IMR-90 (cell line): ENCODE measurements around the gene LGI4. TPM values are rescaled to one million over a fixed set of nuclear protein-coding genes. Genes with fewer than 3 reads are reported as not detected.

Source experiments
- ATAC-seq: fragments of 200-7000 bp; cut with Tn5 transposase; 2 replicates; pipeline ENCODE4 v1.9.1; 2020; ENCODE audit warnings: low read depth, mild to moderate bottlenecking, moderate library complexity
- BruUV-seq: library from RNA; stranded (reverse); fragments of 400-500 nt; replicated peaks from 2 replicates; lab custom pipeline; 2021; lab: Mats Ljungman, UMichigan
- CTCF ChIA-PET: fragments of 300-600 bp; formaldehyde crosslinking; extraction: SDS; loops from one replicate; lab custom pipeline; 2021; ENCODE audit warnings: antibody characterized with exemption; lab: Yijun Ruan, JAX
- POLR2A ChIA-PET: fragments of 300-600 bp; sonication (Branson Sonifier 250); formaldehyde crosslinking; loops from one replicate; lab custom pipeline; 2022; ENCODE audit warnings: antibody characterized with exemption; ENCODE audit not compliant: unreplicated experiment; lab: Charles Lee
- DNase-seq: peaks from one replicate; pipeline ENCODE4 v3.0.0; 2013
- H2AFZ ChIP-seq: replicated peaks from 2 replicates; pipeline ENCODE3; 2013; ENCODE audit warnings: low read length, mild to moderate bottlenecking; ENCODE audit not compliant: poor library complexity
- H2AK5ac ChIP-seq: 2 replicates; pipeline ENCODE4 v1.6.1; 2013; ENCODE audit warnings: low read depth, low read length, inconsistent platforms
- H2AK9ac ChIP-seq: replicated peaks from 2 replicates; pipeline ENCODE3; 2013; ENCODE audit warnings: mild to moderate bottlenecking, low read depth, low read length, moderate library complexity; ENCODE audit not compliant: poor library complexity
- H2BK120ac ChIP-seq: 2 replicates; pipeline ENCODE4 v1.6.1; 2013; ENCODE audit warnings: low read depth, low read length, inconsistent platforms
- H2BK15ac ChIP-seq: 3 replicates; pipeline ENCODE4 v1.6.1; 2013; ENCODE audit warnings: low read depth, low read length, inconsistent platforms
- H2BK20ac ChIP-seq: 2 replicates; pipeline ENCODE4 v1.6.1; 2013; ENCODE audit warnings: low read depth, mild to moderate bottlenecking, inconsistent platforms, low read length, moderate library complexity
- H2BK5ac ChIP-seq: 2 replicates; pipeline ENCODE4 v1.6.1; 2013; ENCODE audit warnings: mild to moderate bottlenecking, low read depth, low read length, inconsistent platforms; ENCODE audit not compliant: poor library complexity, severe bottlenecking
- H3K14ac ChIP-seq: replicated peaks from 2 replicates; pipeline ENCODE4 v1.6.1; 2013; ENCODE audit warnings: low read depth, low read length, inconsistent platforms
- H3K18ac ChIP-seq: 2 replicates; pipeline ENCODE4 v1.6.1; 2013; ENCODE audit warnings: low read depth, low read length, control low read depth
- H3K23ac ChIP-seq: 2 replicates; pipeline ENCODE4 v1.6.1; 2013; ENCODE audit warnings: low read depth, low read length, inconsistent platforms
- H3K27ac ChIP-seq: 2 replicates; pipeline ENCODE4 v1.5.1; 2013; ENCODE audit warnings: mild to moderate bottlenecking, control low read depth, low read length; ENCODE audit not compliant: insufficient read depth
- H3K27me3 ChIP-seq: 2 replicates; pipeline ENCODE4 v1.6.1; 2013; ENCODE audit warnings: low read length; ENCODE audit not compliant: control insufficient read depth, insufficient read depth
- H3K36me3 ChIP-seq: 2 replicates; pipeline ENCODE4 v1.6.1; 2013; ENCODE audit warnings: low read length, mixed read lengths; ENCODE audit not compliant: control insufficient read depth, insufficient read depth
- H3K4ac ChIP-seq: 2 replicates; pipeline ENCODE4 v1.6.1; 2013; ENCODE audit warnings: low read depth, low read length, inconsistent platforms
- H3K4me1 ChIP-seq: 2 replicates; pipeline ENCODE4 v1.6.1; 2013; ENCODE audit warnings: low read length, mixed read lengths; ENCODE audit not compliant: control insufficient read depth, insufficient read depth
- H3K4me2 ChIP-seq: 2 replicates; pipeline ENCODE4 v1.6.1; 2013; ENCODE audit warnings: low read depth, mild to moderate bottlenecking, control low read depth, low read length, moderate library complexity
- H3K4me3 ChIP-seq: 2 replicates; pipeline ENCODE4 v1.5.1; 2013; ENCODE audit warnings: low read depth, mild to moderate bottlenecking, control low read depth, low read length, moderate library complexity; ENCODE audit not compliant: insufficient read depth
- H3K56ac ChIP-seq: 2 replicates; pipeline ENCODE4 v1.6.1; 2013; ENCODE audit warnings: low read length, inconsistent platforms; ENCODE audit not compliant: insufficient read depth; ENCODE audit errors: extremely low read depth
- H3K79me1 ChIP-seq, 2 experiments: 2 replicates each; pipeline ENCODE4 v1.6.1; 2013; ENCODE audit warnings: low read length in 2 of 2, inconsistent platforms in 1 of 2, low read depth in 1 of 2
- H3K9ac ChIP-seq: 2 replicates; pipeline ENCODE4 v1.6.1; 2013; ENCODE audit warnings: low read depth, low read length, control low read depth
- H3K9me1 ChIP-seq: 2 replicates; pipeline ENCODE4 v1.6.1; 2013; ENCODE audit warnings: low read length, inconsistent platforms; ENCODE audit not compliant: insufficient read depth
- H3K9me3 ChIP-seq: 2 replicates; pipeline ENCODE4 v1.6.1; 2013; ENCODE audit warnings: low read length; ENCODE audit not compliant: control insufficient read depth, insufficient read depth
- H4K20me1 ChIP-seq: 2 replicates; pipeline ENCODE4 v1.6.1; 2013; ENCODE audit warnings: low read length, inconsistent platforms; ENCODE audit not compliant: insufficient read depth
- H4K5ac ChIP-seq: 2 replicates; pipeline ENCODE4 v1.6.1; 2013; ENCODE audit warnings: mild to moderate bottlenecking, low read depth, low read length, control low read depth
- H4K8ac ChIP-seq, 2 experiments: 2 replicates each; pipeline ENCODE4 v1.6.1; 2013; ENCODE audit warnings: low read depth in 2 of 2, low read length in 2 of 2, control low read depth in 1 of 2, inconsistent platforms in 1 of 2
- H4K91ac ChIP-seq: 2 replicates; pipeline ENCODE4 v1.6.1; 2013; ENCODE audit warnings: low read depth, low read length, inconsistent platforms; ENCODE audit not compliant: insufficient read depth
- CHD1 ChIP-seq: IDR thresholded peaks from 2 replicates; pipeline ENCODE4 v1.6.1; 2012; ENCODE audit warnings: low read depth, low read length, improper control_type of control experiment
- MAZ ChIP-seq: IDR thresholded peaks from 2 replicates; pipeline ENCODE4 v1.6.1; 2012; ENCODE audit warnings: low read depth, mild to moderate bottlenecking, low read length, improper control_type of control experiment, moderate library complexity, borderline replicate concordance
- NFE2L2 ChIP-seq: fragments of 150-350 bp; IDR thresholded peaks from 2 replicates; pipeline ENCODE4 v1.6.1; 2016; ENCODE audit warnings: low read depth, mild to moderate bottlenecking, low read length
- POLR2A ChIP-seq: IDR thresholded peaks from 2 replicates; pipeline ENCODE4 v1.6.1; 2012; ENCODE audit warnings: mild to moderate bottlenecking, low read depth, low read length
- RCOR1 ChIP-seq: IDR thresholded peaks from 2 replicates; pipeline ENCODE4 v1.6.1; 2012; ENCODE audit warnings: mild to moderate bottlenecking, low read length, improper control_type of control experiment; ENCODE audit not compliant: insufficient replicate concordance
- WGBS, 2 experiments: methylation state at CpG; one replicate each; pipeline versions ENCODE4 v1.1.5 to v1.1.7; 2013; ENCODE audit warnings: missing lambda C conversion rate in 2 of 2; ENCODE audit not compliant: insufficient read length in 1 of 2; ENCODE audit errors: extremely low coverage in 2 of 2; 5-methylcytosine and 5-hydroxymethylcytosine counted together
- dilution Hi-C: fragments of 300-500 bp; cut with HindIII; formaldehyde crosslinking; loops from one replicate; pipeline ENCODE4 v1.14.3; 2018; ENCODE audit warnings: low sequenced_read_pairs; ENCODE audit not compliant: unreplicated experiment
- in situ Hi-C: fragments of 300-500 bp; cut with MboI; formaldehyde crosslinking; loops from 3 replicates; pipeline ENCODE4 v1.14.3; 2019; ENCODE audit warnings: low sequenced_read_pairs, inconsistent platforms, mixed read lengths
- intact Hi-C: fragments of 100-400 bp; cut with micrococcal nuclease; formaldehyde crosslinking; loops from 2 replicates; pipeline ENCODE4 v1.10.0; 2022
- polyA plus RNA-seq, 3 experiments: library from polyadenylated mRNA; depleted of rRNA; stranded (reverse); fragments of >200 nt; gene quantifications; 2 replicates each; pipeline ENCODE4 v1.2.3, GENCODE V29; 2012; ENCODE audit warnings: low replicate concordance in 1 of 3
- total RNA-seq: library from RNA; depleted of rRNA; stranded (reverse); fragments of >200 nt; gene quantifications from 2 replicates; pipeline ENCODE4 v1.2.3, GENCODE V29; 2012
- TF ChIP-seq, protein P1 (sequence below): fragments of 150-350 bp; IDR thresholded peaks from 2 replicates; pipeline ENCODE4 v1.6.1; 2016; ENCODE audit warnings: low read depth, mild to moderate bottlenecking, low read length, moderate library complexity, borderline replicate concordance

Gene LGI4
- total and polyA plus RNA-seq, 2 of the 4 experiments (the other 2 are of a cell fraction): 0.10 TPM; not detected in 1

DNA sequence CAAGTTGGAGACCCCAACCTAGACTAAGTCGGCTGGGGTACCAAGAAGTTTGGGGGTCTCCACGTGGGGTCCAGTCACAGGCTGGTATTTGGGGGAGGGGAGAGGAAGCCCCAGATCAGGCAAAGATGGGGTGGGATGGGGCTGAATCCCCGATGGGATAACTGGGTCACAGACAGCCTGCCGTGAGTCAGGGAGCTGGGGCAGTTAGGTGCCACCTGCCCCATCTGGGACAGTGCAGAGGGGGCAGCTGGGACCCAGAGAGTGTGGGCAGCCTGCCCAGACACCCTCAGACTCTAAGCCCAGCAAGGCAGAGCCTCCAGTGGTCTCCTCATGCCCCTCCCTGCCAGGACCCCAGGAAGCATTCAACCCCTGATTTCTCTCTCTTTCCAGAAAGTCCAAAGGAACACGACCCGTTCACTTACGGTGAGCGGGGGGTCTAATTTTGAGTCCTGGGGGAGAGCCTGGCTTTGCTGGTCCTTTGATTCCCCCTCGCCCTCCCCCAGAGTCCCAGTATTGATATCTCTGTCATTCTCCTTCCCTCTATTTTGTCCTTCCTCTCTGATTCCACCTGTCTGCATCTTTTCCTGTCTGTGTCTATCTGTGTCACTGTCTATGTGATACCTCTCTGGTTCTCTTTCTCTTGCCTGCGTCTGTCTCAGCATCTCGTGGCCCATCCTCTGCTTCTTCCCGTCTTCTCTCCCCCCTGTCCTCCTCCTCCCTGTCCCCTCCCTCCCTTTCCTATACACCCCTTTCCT, 5.5 kb upstream of the LGI4 start:
- ChIA-PET POLR2A (no interaction called here), CTCF (interaction anchor here (0.6 to 2.1 kb wide), 4 partner anchors 10 to 96 kb away, joined by 3 to 10 read pairs (median 4); no protein-coding TSS in a partner anchor)
- 0 out of 2 replicates have a peak overlapping the region, but pooled peaks have one; percentile 59 for H2AK5ac ChIP-seq
- H2AFZ ChIP-seq: peak overlapping the region; percentile 84
- no peak overlapping the region for H3K9ac ChIP-seq
- no peak overlapping the region for H4K91ac ChIP-seq
- H3K4me1 ChIP-seq: peaks cover 18% of the 10 kb centered on the region
- no peak overlapping the region for H3K4me3 ChIP-seq
- no peak overlapping the region for H3K23ac ChIP-seq
- H3K9me1 ChIP-seq: peaks cover 3% of the 10 kb centered on the region; the same call in 1 of the 2 replicates
- no peaks in the 10 kb centered on the region for H3K36me3 ChIP-seq
- DNase-seq: no peak
- H2BK15ac ChIP-seq: no peak overlapping the region
- H2BK120ac ChIP-seq: no peak overlapping the region
- no peak overlapping the region for H4K8ac ChIP-seq
- TF ChIP-seq CHD1: no peak
- no peak for TF ChIP-seq RCOR1
- no peak for TF ChIP-seq NFE2L2
- TF ChIP-seq MAZ: no peak
- TF ChIP-seq, protein P1, sequence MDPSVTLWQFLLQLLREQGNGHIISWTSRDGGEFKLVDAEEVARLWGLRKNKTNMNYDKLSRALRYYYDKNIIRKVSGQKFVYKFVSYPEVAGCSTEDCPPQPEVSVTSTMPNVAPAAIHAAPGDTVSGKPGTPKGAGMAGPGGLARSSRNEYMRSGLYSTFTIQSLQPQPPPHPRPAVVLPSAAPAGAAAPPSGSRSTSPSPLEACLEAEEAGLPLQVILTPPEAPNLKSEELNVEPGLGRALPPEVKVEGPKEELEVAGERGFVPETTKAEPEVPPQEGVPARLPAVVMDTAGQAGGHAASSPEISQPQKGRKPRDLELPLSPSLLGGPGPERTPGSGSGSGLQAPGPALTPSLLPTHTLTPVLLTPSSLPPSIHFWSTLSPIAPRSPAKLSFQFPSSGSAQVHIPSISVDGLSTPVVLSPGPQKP: no peak
- no peak for TF ChIP-seq POLR2A
- H4K5ac ChIP-seq: no peak overlapping the region
- ATAC-seq: no peak
- no peaks in the 10 kb centered on the region for H3K9me3 ChIP-seq
- peak overlapping the region; percentile 31 for H2AK9ac ChIP-seq
- dilution Hi-C loops: no loop called here
- no peak overlapping the region for H3K4ac ChIP-seq
- H2BK5ac ChIP-seq: no peak overlapping the region
- peaks cover 2% of the 10 kb centered on the region; the same call in 1 of the 2 replicates for H4K20me1 ChIP-seq
- no peak overlapping the region for H2BK20ac ChIP-seq
- intact Hi-C loops: loop anchor here (5.0 kb wide), 1 partner anchor 127 kb away; the partner anchor contains the start of gene USF2
- H3K79me1 ChIP-seq: no peaks in the 10 kb centered on the region
- no TSS peak for BruUV-seq
- in situ Hi-C loops: no loop called here
- no peak overlapping the region for H3K27ac ChIP-seq
- H3K27me3 ChIP-seq: peaks cover 32% of the 10 kb centered on the region
- no peak overlapping the region for H3K18ac ChIP-seq
- H3K4me2 ChIP-seq: no peak overlapping the region
- H3K56ac ChIP-seq: no peak overlapping the region
- 62% methylated on average over 2 of the region's 12 CpGs; no CpG with 5 or more reads in 1 of the 2 experiments for WGBS, 2 experiments
- no peak overlapping the region for H3K14ac ChIP-seq
